ENCODE data around the gene CRISP3.

The CRISP3 gene

GRCh38 chr6:49744259-49744658 is at the start of gene CRISP3:
CRISP3 (minus strand) TSS chr6:49744388; CDS start chr6:49744367, 21 bp downstream.
- TF ChIP-seq GATA3 (IDR thresholded peaks at IDR 0.05; ENCODE audit: low read depth, low read length) (no peak), GATA2 (IDR thresholded peaks at IDR 0.05; ENCODE audit: low read depth, low read length) (no peak)

- TF ChIP-seq GATA3 (IDR thresholded peaks at IDR 0.05; ENCODE audit: low read depth, low read length) = no peak
- TF ChIP-seq GATA2 (IDR thresholded peaks at IDR 0.05; ENCODE audit: low read depth, low read length) = no peak
Observed at GRCh38 chr6:49790341-49790740, 46.2 kb upstream of the CRISP3 start.

GRCh38 chr6:49787176-49787575 is 43.0 kb upstream of the CRISP3 start, which contains the start of gene PGK2:
PGK2 (minus strand) TSS chr6:49787285; CDS start chr6:49787187, 98 bp downstream.
- TF ChIP-seq GATA2 (IDR thresholded peaks at IDR 0.05; ENCODE audit: low read depth, low read length) (no peak), GATA3 (IDR thresholded peaks at IDR 0.05; ENCODE audit: low read depth, low read length) (no peak)

GRCh38 chr6:49784272-49784671 is 40.1 kb upstream of the CRISP3 start:
- TF ChIP-seq GATA3 (IDR thresholded peaks at IDR 0.05; ENCODE audit: low read depth, low read length) (no peak), GATA2 (IDR thresholded peaks at IDR 0.05; ENCODE audit: low read depth, low read length) (no peak)

- TF ChIP-seq GATA2 (IDR thresholded peaks at IDR 0.05; ENCODE audit: low read depth, low read length) = no peak
- no peak for TF ChIP-seq GATA3 (IDR thresholded peaks at IDR 0.05; ENCODE audit: low read depth, low read length)
Observed at GRCh38 chr6:49782725-49783124, 38.5 kb upstream of the CRISP3 start.

- TF ChIP-seq GATA3 (IDR thresholded peaks at IDR 0.05; ENCODE audit: low read depth, low read length) (no peak), GATA2 (IDR thresholded peaks at IDR 0.05; ENCODE audit: low read depth, low read length) (no peak)
Observed at GRCh38 chr6:49782293-49782692, 38.1 kb upstream of the CRISP3 start.

- TF ChIP-seq GATA3 (IDR thresholded peaks at IDR 0.05; ENCODE audit: low read depth, low read length) (no peak), GATA2 (IDR thresholded peaks at IDR 0.05; ENCODE audit: low read depth, low read length) (no peak)
Observed at GRCh38 chr6:49776444-49776843, 32.3 kb upstream of the CRISP3 start.

GRCh38 chr6:49775043-49775442 is 30.9 kb upstream of the CRISP3 start:
- TF ChIP-seq GATA2 (IDR thresholded peaks at IDR 0.05; ENCODE audit: low read depth, low read length) (no peak), GATA3 (IDR thresholded peaks at IDR 0.05; ENCODE audit: low read depth, low read length) (no peak)

- TF ChIP-seq GATA3 (IDR thresholded peaks at IDR 0.05; ENCODE audit: low read depth, low read length) (no peak), GATA2 (IDR thresholded peaks at IDR 0.05; ENCODE audit: low read depth, low read length) (no peak)
Observed at GRCh38 chr6:49772285-49772684, 28.1 kb upstream of the CRISP3 start.

- TF ChIP-seq GATA3 (IDR thresholded peaks at IDR 0.05; ENCODE audit: low read depth, low read length) (no peak), GATA2 (IDR thresholded peaks at IDR 0.05; ENCODE audit: low read depth, low read length) (no peak)
Observed at GRCh38 chr6:49766762-49767161, 22.6 kb upstream of the CRISP3 start.

- TF ChIP-seq GATA3 (IDR thresholded peaks at IDR 0.05; ENCODE audit: low read depth, low read length) (no peak), GATA2 (IDR thresholded peaks at IDR 0.05; ENCODE audit: low read depth, low read length) (no peak)
Observed at GRCh38 chr6:49764571-49765236, 20.5 kb upstream of the CRISP3 start.

- TF ChIP-seq GATA2 (IDR thresholded peaks at IDR 0.05; ENCODE audit: low read depth, low read length) = no peak
- TF ChIP-seq GATA3 (IDR thresholded peaks at IDR 0.05; ENCODE audit: low read depth, low read length) = no peak
Observed at GRCh38 chr6:49743429-49743828, 759 bp downstream of the CRISP3 start.

- TF ChIP-seq GATA3 (IDR thresholded peaks at IDR 0.05; ENCODE audit: low read depth, low read length) (no peak), GATA2 (IDR thresholded peaks at IDR 0.05; ENCODE audit: low read depth, low read length) (no peak)
Observed at GRCh38 chr6:49739423-49739822, 4.8 kb downstream of the CRISP3 start.

- TF ChIP-seq GATA3 (IDR thresholded peaks at IDR 0.05; ENCODE audit: low read depth, low read length) (no peak), GATA2 (IDR thresholded peaks at IDR 0.05; ENCODE audit: low read depth, low read length) (no peak)
Observed at GRCh38 chr6:49736017-49736508, 8.1 kb downstream of the CRISP3 start.

GRCh38 chr6:49733680-49734079 is 10.5 kb downstream of the CRISP3 start:
- no peak for TF ChIP-seq GATA3 (IDR thresholded peaks at IDR 0.05; ENCODE audit: low read depth, low read length)
- TF ChIP-seq GATA2 (IDR thresholded peaks at IDR 0.05; ENCODE audit: low read depth, low read length) = no peak

All from SH-SY5Y (cell line).